CD4-positive, alpha-beta T cell (primary cell): ENCODE data around the gene BSCL2. TPM values are rescaled to one million over a fixed set of nuclear protein-coding genes. Genes with fewer than 3 reads are reported as not detected.
"Not testable (repeated sequence)": the region's sequence is repeated elsewhere in the genome, so short reads cannot be mapped to it uniquely, and the experiment has no call there.

Source experiments
- ATAC-seq: fragments of 200-7000 bp; cut with Tn5 transposase; one replicate; pipeline ENCODE4 v1.10.0; 2022; ENCODE audit warnings: mild to moderate bottlenecking; ENCODE audit not compliant: poor library complexity
- CTCF ChIA-PET: fragments of 350-600 bp; sonication (Branson Sonifier 250); formaldehyde crosslinking; loops from one replicate; lab custom pipeline; 2021; ENCODE audit warnings: antibody characterized with exemption, inconsistent platforms; lab: Charles Lee
- POLR2A ChIA-PET: fragments of 350-600 bp; sonication (Branson Sonifier 250); formaldehyde crosslinking; loops from one replicate; lab custom pipeline; 2021; ENCODE audit warnings: antibody characterized with exemption, inconsistent platforms; lab: Charles Lee
- DNase-seq, 14 experiments: peaks; one replicate each; pipeline ENCODE4 v3.0.0-alpha.2; 2013 to 2020; ENCODE audit warnings: mixed read lengths in 2 of 14
- H3K27ac ChIP-seq, 2 donors: one replicate each; pipeline versions ENCODE4 v1.5.1 to v1.7.0; 2013; ENCODE audit warnings: low read length in 2 of 2, low read depth in 1 of 2, mild to moderate bottlenecking in 1 of 2
- H3K27me3 ChIP-seq, 2 experiments: 1 replicate in 1 of 2; 2 replicates in 1 of 2; pipeline versions ENCODE4 v1.6.1 to v1.7.0; 2013; ENCODE audit warnings: low read length in 2 of 2, control low read depth in 1 of 2, mild to moderate bottlenecking in 1 of 2, moderate library complexity in 1 of 2; ENCODE audit not compliant: insufficient read depth in 2 of 2, control insufficient read depth in 1 of 2
- H3K36me3 ChIP-seq: one replicate; pipeline ENCODE4 v1.6.1; 2013; ENCODE audit warnings: low read length, control low read depth; ENCODE audit not compliant: insufficient read depth
- H3K4me1 ChIP-seq: one replicate; pipeline ENCODE4 v1.6.1; 2013; ENCODE audit warnings: low read length, control low read depth; ENCODE audit not compliant: insufficient read depth
- H3K4me3 ChIP-seq: one replicate; pipeline ENCODE4 v1.5.1; 2013; ENCODE audit warnings: mild to moderate bottlenecking, low read length, moderate library complexity
- H3K9me3 ChIP-seq, 2 experiments: 1 replicate in 1 of 2; 2 replicates in 1 of 2; pipeline versions ENCODE4 v1.6.1 to v1.7.0; 2013; ENCODE audit warnings: low read length in 2 of 2, mild to moderate bottlenecking in 2 of 2, control low read depth in 1 of 2, moderate library complexity in 1 of 2; ENCODE audit not compliant: control insufficient read depth in 1 of 2, insufficient read depth in 1 of 2
- H3K27ac Mint-ChIP-seq: one replicate; pipeline ENCODE4 v1.8.0; 2020; ENCODE audit warnings: mixed read lengths
- H3K27me3 Mint-ChIP-seq: one replicate; pipeline ENCODE4 v1.8.0; 2021; ENCODE audit warnings: mixed read lengths
- H3K36me3 Mint-ChIP-seq: one replicate; pipeline ENCODE4 v1.8.0; 2021; ENCODE audit warnings: low read depth, mixed read lengths
- H3K4me1 Mint-ChIP-seq: one replicate; pipeline ENCODE4 v1.8.0; 2021; ENCODE audit warnings: low read depth, mixed read lengths
- H3K4me3 Mint-ChIP-seq: one replicate; pipeline ENCODE4 v1.8.0; 2020; ENCODE audit warnings: mild to moderate bottlenecking, mixed read lengths
- H3K9me3 Mint-ChIP-seq: one replicate; pipeline ENCODE4 v1.8.0; 2020; ENCODE audit warnings: mixed read lengths
- intact Hi-C, 2 experiments: fragments of 100-400 bp; cut with DNase I in 1 of 2; cut with micrococcal nuclease in 1 of 2; formaldehyde crosslinking; loops; one replicate each; pipeline versions ENCODE4 v1.15.1 to v1.9.0; 2023 to 2025; cut with DNase I, micrococcal nuclease
- total RNA-seq, 174 experiments: library from RNA in 2 of 174; stranded (reverse) in 2 of 174; gene quantifications; one replicate each; pipeline ENCODE4 v1.2.3 and lab custom pipeline; 2021 to 2026
- TF ChIP-seq, protein P1 (sequence below): fragments of 200-600 bp; IDR thresholded peaks from one replicate; pipeline ENCODE4 v1.8.0; 2022; ENCODE audit warnings: antibody characterized with exemption, mild to moderate bottlenecking

Gene BSCL2
- total RNA-seq, 2 experiments from 2014 or later = 17.1 to 20.0 TPM

DNA sequence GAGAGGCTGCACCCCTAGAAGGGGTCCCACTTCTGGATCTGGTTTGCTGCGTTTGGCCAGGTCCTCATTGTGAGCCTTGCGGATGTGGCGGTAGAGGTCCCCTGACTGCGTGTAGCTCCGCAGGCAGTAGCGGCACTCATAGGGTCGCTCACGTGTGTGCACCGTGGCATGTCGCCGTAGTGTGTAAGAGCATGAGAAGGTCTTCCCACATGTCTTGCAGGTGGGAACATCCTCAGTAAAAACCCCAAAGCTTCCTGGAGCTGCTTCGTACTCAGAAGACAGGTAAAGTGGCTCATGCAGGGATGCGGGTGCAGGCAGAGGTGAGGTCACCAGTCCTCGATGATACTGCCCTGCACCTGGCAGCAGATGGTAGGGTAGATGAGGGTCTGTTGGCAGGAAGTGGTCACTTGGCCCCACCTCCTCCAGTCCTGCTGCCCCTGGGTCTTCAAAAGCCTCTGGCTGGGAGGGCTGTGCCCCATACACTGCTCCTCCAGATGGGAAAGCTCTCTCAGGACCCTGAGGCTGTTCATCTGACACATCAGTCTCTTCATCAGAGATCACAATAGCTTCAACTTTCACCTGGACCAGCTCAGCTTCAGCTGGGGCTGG is 45.1 kb upstream of the BSCL2 start:
- Histone ChIP-seq H3K4me1 (peaks cover 41% of the 10 kb centered on the region), H3K27ac (no peak overlapping the region), H3K27me3 (no peaks in the 10 kb centered on the region), H3K36me3 (peaks cover 25% of the 10 kb centered on the region), H3K4me3 (no peak overlapping the region), H3K9me3 (no peaks in the 10 kb centered on the region)
- Mint-ChIP-seq H3K27me3 (no peaks in the 10 kb centered on the region), H3K27ac (no peak overlapping the region), H3K36me3 (peaks cover 22% of the 10 kb centered on the region), H3K4me1 (peaks cover 37% of the 10 kb centered on the region), H3K4me3 (peak overlapping the region; percentile 63), H3K9me3 (no peaks in the 10 kb centered on the region)
- CTCF ChIA-PET = interaction anchor here (0.5 kb wide), 1 partner anchor 129 kb away, joined by 3 read pairs; no protein-coding TSS in a partner anchor
- ATAC-seq = no peak
- POLR2A ChIA-PET = interaction anchor here (2.2 to 5.6 kb wide), 11 partner anchors 9 to 153 kb away, joined by 8 to 228 read pairs (median 37); partner anchors contain the start of genes C11orf98, CSKMT, HNRNPUL2 and POLR2G
- intact Hi-C loops = loop anchor here in 1 of 2 experiments (5.0 kb wide), 2 partner anchors 35 to 90 kb away; partner anchors contain the start of gene TMEM179B
- TF ChIP-seq, protein P1, sequence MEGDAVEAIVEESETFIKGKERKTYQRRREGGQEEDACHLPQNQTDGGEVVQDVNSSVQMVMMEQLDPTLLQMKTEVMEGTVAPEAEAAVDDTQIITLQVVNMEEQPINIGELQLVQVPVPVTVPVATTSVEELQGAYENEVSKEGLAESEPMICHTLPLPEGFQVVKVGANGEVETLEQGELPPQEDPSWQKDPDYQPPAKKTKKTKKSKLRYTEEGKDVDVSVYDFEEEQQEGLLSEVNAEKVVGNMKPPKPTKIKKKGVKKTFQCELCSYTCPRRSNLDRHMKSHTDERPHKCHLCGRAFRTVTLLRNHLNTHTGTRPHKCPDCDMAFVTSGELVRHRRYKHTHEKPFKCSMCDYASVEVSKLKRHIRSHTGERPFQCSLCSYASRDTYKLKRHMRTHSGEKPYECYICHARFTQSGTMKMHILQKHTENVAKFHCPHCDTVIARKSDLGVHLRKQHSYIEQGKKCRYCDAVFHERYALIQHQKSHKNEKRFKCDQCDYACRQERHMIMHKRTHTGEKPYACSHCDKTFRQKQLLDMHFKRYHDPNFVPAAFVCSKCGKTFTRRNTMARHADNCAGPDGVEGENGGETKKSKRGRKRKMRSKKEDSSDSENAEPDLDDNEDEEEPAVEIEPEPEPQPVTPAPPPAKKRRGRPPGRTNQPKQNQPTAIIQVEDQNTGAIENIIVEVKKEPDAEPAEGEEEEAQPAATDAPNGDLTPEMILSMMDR = no peak
- no peak for DNase-seq

DNA sequence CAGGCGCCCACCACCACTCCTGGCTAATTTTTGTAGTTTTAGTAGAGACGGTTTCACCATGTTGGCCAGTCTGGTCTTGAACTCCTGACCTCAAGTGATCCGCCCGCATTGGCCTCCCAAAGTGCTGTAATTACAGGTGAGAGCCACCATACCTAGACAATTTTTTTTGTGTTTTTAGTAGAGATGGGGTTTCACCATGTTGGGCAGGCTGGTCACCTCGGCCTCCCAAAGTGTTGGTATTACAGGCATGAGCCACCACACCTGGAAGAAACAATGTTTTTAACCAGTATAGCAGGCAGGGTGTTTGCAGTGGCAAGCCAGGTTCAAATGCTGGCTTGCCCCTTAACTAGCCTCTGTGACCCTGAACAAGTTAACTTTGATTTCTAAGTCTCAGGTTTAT is 42.7 kb upstream of the BSCL2 start:
- not testable (repeated sequence) for H3K27ac ChIP-seq, H3K4me3 ChIP-seq, H3K9me3 Mint-ChIP-seq, H3K27ac Mint-ChIP-seq, ATAC-seq, DNase-seq, H3K4me3 Mint-ChIP-seq, H3K27me3 ChIP-seq, H3K27me3 Mint-ChIP-seq, H3K9me3 ChIP-seq
- ChIA-PET POLR2A (interaction anchor here (1.0 to 5.6 kb wide), 5 partner anchors 12 to 82 kb away, joined by 3 to 32 read pairs (median 4); partner anchors contain the start of genes HNRNPUL2, POLR2G, STX5 and TTC9C), CTCF (interaction anchor here (0.6 kb wide), 1 partner anchor 38 kb away, joined by 3 read pairs; no protein-coding TSS in a partner anchor)
- peaks cover 37% of the 10 kb centered on the region for H3K4me1 Mint-ChIP-seq
- Histone ChIP-seq H3K4me1 (peaks cover 41% of the 10 kb centered on the region), H3K36me3 (peaks cover 25% of the 10 kb centered on the region)
- peaks cover 22% of the 10 kb centered on the region for H3K36me3 Mint-ChIP-seq
- intact Hi-C loops = loop anchor here in 1 of 2 experiments (5.0 kb wide), 2 partner anchors 37 to 92 kb away; partner anchors contain the start of gene TMEM179B

DNA sequence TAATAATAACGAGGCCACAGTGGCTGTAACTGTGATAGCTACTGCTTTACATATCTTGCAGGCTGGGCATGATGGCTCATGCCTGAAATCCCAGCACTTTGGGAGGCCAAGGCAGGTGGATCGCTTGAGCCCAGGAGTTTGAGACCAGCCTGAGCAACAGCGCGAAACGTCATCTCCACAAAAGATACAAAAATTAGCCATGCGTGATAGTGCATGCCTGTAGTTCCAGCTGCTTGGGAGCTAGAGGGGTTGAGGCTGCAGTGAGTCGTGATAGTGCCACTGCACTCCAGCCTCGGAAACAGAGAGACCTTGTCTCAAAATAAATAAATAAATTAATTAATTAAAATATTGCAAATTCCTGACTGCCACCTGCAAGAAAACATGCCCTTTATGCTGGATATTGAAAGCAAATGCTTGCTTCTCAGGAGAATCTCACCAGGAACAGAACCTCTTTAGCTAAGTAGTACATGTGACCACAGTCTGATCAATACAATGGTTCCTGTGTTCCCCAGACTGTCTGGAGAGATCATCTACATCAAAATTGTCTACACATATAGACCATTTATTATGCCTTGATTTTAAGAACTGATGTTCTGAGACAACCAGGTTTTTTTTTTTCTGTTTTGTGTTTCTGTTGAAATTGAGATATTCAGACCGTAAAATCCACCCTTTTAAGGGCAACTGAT is 40.4 kb upstream of the BSCL2 start:
- TF ChIP-seq, protein P1 = no peak
- no peak for DNase-seq
- H3K4me3 ChIP-seq = no peak overlapping the region
- H3K27ac Mint-ChIP-seq = no peak overlapping the region
- ChIA-PET POLR2A (interaction anchor here (3.6 kb wide), 1 partner anchor 20 kb away, joined by 16 read pairs; the partner anchor contains the start of genes HNRNPUL2 and TTC9C), CTCF (interaction anchor here (0.9 kb wide), 1 partner anchor 14 kb away, joined by 3 read pairs; no protein-coding TSS in a partner anchor)
- H3K4me1 ChIP-seq = peaks cover 23% of the 10 kb centered on the region
- H3K36me3 ChIP-seq = peaks cover 20% of the 10 kb centered on the region
- peaks cover 13% of the 10 kb centered on the region for H3K36me3 Mint-ChIP-seq
- peaks cover 19% of the 10 kb centered on the region for H3K4me1 Mint-ChIP-seq
- H3K9me3 ChIP-seq = no peaks in the 10 kb centered on the region
- no peaks in the 10 kb centered on the region for H3K27me3 ChIP-seq
- intact Hi-C loops = no loop called here
- H3K4me3 Mint-ChIP-seq = no peak overlapping the region
- no peaks in the 10 kb centered on the region for H3K27me3 Mint-ChIP-seq
- ATAC-seq = no peak
- H3K9me3 Mint-ChIP-seq = no peaks in the 10 kb centered on the region
- H3K27ac ChIP-seq = no peak overlapping the region
